Glutamatergic neuron (in vitro differentiated cells): ENCODE measurements around the gene EIF4EBP3. TPM values are rescaled to one million over a fixed set of nuclear protein-coding genes. Genes with fewer than 3 reads are reported as not detected.

Experiments
- DNase-seq: peaks from one replicate; pipeline ENCODE4 v3.0.0; 2022
- H3K27ac Mint-ChIP-seq: one replicate; pipeline ENCODE4 v1.8.0; 2020; ENCODE audit warnings: mild to moderate bottlenecking, mixed read lengths, inconsistent platforms; ENCODE audit not compliant: unreplicated experiment
- H3K27me3 Mint-ChIP-seq: one replicate; pipeline ENCODE4 v1.8.0; 2020; ENCODE audit warnings: mild to moderate bottlenecking, moderate library complexity, mixed read lengths, inconsistent platforms; ENCODE audit not compliant: unreplicated experiment
- H3K36me3 Mint-ChIP-seq: one replicate; pipeline ENCODE4 v1.8.0; 2020; ENCODE audit warnings: mild to moderate bottlenecking, mixed read lengths, inconsistent platforms; ENCODE audit not compliant: unreplicated experiment
- H3K4me1 Mint-ChIP-seq: one replicate; pipeline ENCODE4 v1.8.0; 2020; ENCODE audit warnings: mild to moderate bottlenecking, low read depth, mixed read lengths, inconsistent platforms; ENCODE audit not compliant: unreplicated experiment
- H3K4me3 Mint-ChIP-seq: one replicate; pipeline ENCODE4 v1.8.0; 2020; ENCODE audit warnings: mild to moderate bottlenecking, mixed read lengths, inconsistent platforms; ENCODE audit not compliant: unreplicated experiment
- H3K9me3 Mint-ChIP-seq: one replicate; pipeline ENCODE4 v1.8.0; 2020; ENCODE audit warnings: mild to moderate bottlenecking, moderate library complexity, mixed read lengths, inconsistent platforms; ENCODE audit not compliant: unreplicated experiment
- CTCF ChIP-seq: fragments of 200-600 bp; sonication (generic); IDR thresholded peaks from one replicate; pipeline ENCODE4 v1.5.0; 2021; ENCODE audit not compliant: partially characterized antibody, unreplicated experiment
- total RNA-seq: library from RNA; stranded (reverse); fragmentation: NEBNext Ultra II Directional; extraction: Animal tissue kit (Norgen Biotek cat#: 25700); gene quantifications from one replicate; pipeline ENCODE4 v1.2.1, GENCODE V29; 2021; ENCODE audit not compliant: unreplicated experiment

Gene EIF4EBP3
- total RNA-seq, 1 donor from 2014 or later = 7.0 TPM

GRCh38 chr5:140561753-140562523, 14.5 kb downstream of the EIF4EBP3 start:
- peaks cover 10% of the 10 kb centered on the region for H3K4me1 Mint-ChIP-seq
- DNase-seq = no peak
- peaks cover 19% of the 10 kb centered on the region for H3K9me3 Mint-ChIP-seq
- no peak overlapping the region for H3K4me3 Mint-ChIP-seq
- H3K27ac Mint-ChIP-seq = no peak overlapping the region
- no peak for TF ChIP-seq CTCF
- no peaks in the 10 kb centered on the region for H3K36me3 Mint-ChIP-seq
- peaks cover 19% of the 10 kb centered on the region for H3K27me3 Mint-ChIP-seq

- H3K36me3 Mint-ChIP-seq = no peaks in the 10 kb centered on the region
- no peak for TF ChIP-seq CTCF
- peak overlapping the region; percentile 93 for H3K27ac Mint-ChIP-seq
- H3K4me3 Mint-ChIP-seq = peak overlapping the region; percentile 95
- H3K27me3 Mint-ChIP-seq = peaks cover 20% of the 10 kb centered on the region
- DNase-seq = no peak
- H3K4me1 Mint-ChIP-seq = peaks cover 5% of the 10 kb centered on the region
- peaks cover 17% of the 10 kb centered on the region for H3K9me3 Mint-ChIP-seq
Observed at GRCh38 chr5:140563596-140563995, 16.1 kb downstream of the EIF4EBP3 start.

GRCh38 chr5:140564196-140565023, 16.9 kb downstream of the EIF4EBP3 start, which contains the start of the genes APBB3 and SLC35A4:
Gene APBB3 (minus strand): TSS chr5:140564598. CDS start chr5:140564245, 353 bp downstream.
Gene SLC35A4 (plus strand): TSS chr5:140564828. CDS start chr5:140567170, 2,342 bp downstream.
- H3K4me3 Mint-ChIP-seq = peak within 1 kb of the TSS; percentile 95
- H3K27me3 Mint-ChIP-seq = peaks cover 18% of the 10 kb centered on the region
- H3K27ac Mint-ChIP-seq = peak within 1 kb of the TSS; percentile 93
- peaks cover 15% of the 10 kb centered on the region for H3K9me3 Mint-ChIP-seq
- H3K4me1 Mint-ChIP-seq = peaks cover 5% of the 10 kb centered on the region
- DNase-seq = peak; percentile 95
- no peaks in the 10 kb centered on the region for H3K36me3 Mint-ChIP-seq
- TF ChIP-seq CTCF = no peak

GRCh38 chr5:140565024-140565779, 17.7 kb downstream of the EIF4EBP3 start:
- no peaks in the 10 kb centered on the region for H3K36me3 Mint-ChIP-seq
- no peak for TF ChIP-seq CTCF
- H3K27ac Mint-ChIP-seq = peak overlapping the region; percentile 93
- peaks cover 18% of the 10 kb centered on the region for H3K27me3 Mint-ChIP-seq
- no peak for DNase-seq
- H3K4me3 Mint-ChIP-seq = peak overlapping the region; percentile 95
- peaks cover 14% of the 10 kb centered on the region for H3K9me3 Mint-ChIP-seq
- H3K4me1 Mint-ChIP-seq = peaks cover 5% of the 10 kb centered on the region
